ENCODE data around the gene ROR1. TPM values are rescaled to one million over a fixed set of nuclear protein-coding genes. Genes with fewer than 3 reads are reported as not detected.

The ROR1 gene
- total RNA-seq, 3 donors from 2014 or later, result 3.1 to 19.8 (median 3.4) TPM

DNA sequence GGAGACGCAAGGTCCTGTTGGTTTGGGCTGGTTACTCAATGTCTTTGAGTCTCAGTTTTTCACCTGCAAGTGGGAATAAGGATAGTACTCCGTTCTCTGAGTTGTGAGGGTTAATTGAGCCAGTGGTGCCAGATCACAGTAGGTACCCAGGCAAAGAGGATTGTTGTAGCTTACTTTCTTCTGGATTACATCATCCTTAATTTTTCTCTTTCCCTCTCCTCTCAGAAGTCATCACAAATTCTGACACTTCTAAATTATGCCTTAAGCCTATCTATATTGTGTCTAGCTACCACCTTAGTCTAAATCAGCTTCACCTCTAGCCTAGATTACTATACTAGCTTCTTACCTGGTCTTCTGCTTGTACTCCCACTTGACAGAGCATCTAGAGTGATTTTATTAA lies 149.5 kb downstream of the ROR1 start:
- Histone ChIP-seq H3K4me3 (no peak overlapping the region), H3K4me1 (ENCODE audit: low read depth) (peaks cover 11% of the 10 kb centered on the region), H3K36me3 (ENCODE audit: low read depth) (no peaks in the 10 kb centered on the region), H3K9me3 (no peaks in the 10 kb centered on the region)
- ATAC-seq (no peak), DNase-seq (no peak)
- TF ChIP-seq, protein P1, sequence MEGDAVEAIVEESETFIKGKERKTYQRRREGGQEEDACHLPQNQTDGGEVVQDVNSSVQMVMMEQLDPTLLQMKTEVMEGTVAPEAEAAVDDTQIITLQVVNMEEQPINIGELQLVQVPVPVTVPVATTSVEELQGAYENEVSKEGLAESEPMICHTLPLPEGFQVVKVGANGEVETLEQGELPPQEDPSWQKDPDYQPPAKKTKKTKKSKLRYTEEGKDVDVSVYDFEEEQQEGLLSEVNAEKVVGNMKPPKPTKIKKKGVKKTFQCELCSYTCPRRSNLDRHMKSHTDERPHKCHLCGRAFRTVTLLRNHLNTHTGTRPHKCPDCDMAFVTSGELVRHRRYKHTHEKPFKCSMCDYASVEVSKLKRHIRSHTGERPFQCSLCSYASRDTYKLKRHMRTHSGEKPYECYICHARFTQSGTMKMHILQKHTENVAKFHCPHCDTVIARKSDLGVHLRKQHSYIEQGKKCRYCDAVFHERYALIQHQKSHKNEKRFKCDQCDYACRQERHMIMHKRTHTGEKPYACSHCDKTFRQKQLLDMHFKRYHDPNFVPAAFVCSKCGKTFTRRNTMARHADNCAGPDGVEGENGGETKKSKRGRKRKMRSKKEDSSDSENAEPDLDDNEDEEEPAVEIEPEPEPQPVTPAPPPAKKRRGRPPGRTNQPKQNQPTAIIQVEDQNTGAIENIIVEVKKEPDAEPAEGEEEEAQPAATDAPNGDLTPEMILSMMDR (IDR thresholded peaks at IDR 0.05), result no peak
- intact Hi-C loops (cut with DNase I, micrococcal nuclease), result no loop called here

DNA sequence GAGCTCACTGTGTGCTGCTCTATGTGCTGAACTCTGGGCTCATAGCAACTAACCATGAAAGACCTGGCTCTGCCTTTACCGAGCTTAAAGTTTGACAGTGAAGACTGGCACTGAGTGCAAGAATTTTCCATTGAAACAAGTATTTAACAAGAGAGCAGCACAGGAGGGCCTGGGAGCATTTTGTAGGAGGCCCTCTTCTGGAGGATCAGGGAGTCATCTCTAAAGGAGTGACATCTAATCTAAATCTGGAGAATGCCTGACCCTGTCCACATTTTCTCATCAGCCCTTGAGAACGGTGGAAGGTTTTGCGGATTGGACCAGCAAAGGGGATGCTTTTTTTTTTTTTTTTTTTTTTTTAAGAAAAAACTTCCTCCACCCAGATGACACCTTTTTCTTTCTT lies 150.8 kb downstream of the ROR1 start:
- Histone ChIP-seq H3K4me1 (ENCODE audit: low read depth) (peaks cover 12% of the 10 kb centered on the region), H3K9me3 (no peaks in the 10 kb centered on the region), H3K36me3 (ENCODE audit: low read depth) (no peaks in the 10 kb centered on the region), H3K4me3 (no peak overlapping the region)
- ATAC-seq (no peak), DNase-seq (no peak)
- intact Hi-C loops (cut with DNase I, micrococcal nuclease), result no loop called here
- TF ChIP-seq, protein P1 (IDR thresholded peaks at IDR 0.05), result no peak

DNA sequence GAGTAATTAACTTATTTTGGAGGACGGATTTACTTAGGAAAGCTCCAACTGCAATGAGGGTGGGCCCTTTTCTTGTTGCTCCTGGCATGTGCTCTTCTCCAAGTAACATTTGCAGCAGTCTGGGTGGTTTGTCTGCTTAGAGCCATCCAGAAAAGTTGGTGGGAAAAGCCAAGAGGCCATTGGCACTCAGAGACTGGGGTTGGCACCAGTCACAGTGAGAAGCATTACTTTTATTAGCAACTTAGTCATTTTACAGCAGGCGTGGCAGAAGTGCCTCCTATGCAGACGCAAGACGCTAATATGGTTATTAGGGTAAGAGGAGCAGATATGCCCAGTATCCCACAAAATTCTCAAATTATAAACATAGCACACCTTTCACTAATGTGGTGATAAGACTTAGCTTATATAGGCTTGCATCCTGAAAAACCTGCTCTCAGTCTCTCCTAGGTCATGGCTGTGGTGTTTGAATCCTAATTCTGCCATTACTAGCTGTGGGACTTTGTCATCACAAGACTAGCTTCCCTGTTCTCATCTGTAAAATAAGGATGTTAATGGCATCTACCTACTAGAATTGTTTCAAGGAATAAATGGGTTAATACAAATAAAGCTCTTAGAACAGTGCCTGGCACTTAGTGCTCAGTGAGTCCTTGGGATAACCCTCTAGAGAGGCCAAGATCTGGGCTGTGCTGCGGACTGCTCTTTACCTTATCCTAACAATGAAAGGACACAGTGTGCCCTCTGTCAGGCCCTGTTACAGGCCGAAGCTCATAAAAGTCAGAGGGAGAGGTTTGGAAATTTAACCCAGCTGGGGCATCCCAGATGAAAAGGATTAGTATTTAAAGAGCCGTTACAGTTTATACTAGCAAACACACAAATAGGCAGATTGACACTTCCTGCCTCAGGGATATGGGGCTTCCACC lies 154.6 kb downstream of the ROR1 start:
- TF ChIP-seq, protein P1 (IDR thresholded peaks at IDR 0.05), result no peak
- DNase-seq (no peak), ATAC-seq (peak; percentile 31)
- intact Hi-C loops (cut with DNase I, micrococcal nuclease), result no loop called here
- H3K36me3 ChIP-seq (ENCODE audit: low read depth), result no peaks in the 10 kb centered on the region
- peaks cover 3% of the 10 kb centered on the region for H3K4me1 ChIP-seq (ENCODE audit: low read depth)
- H3K4me3 ChIP-seq, result no peak overlapping the region
- no peaks in the 10 kb centered on the region for H3K9me3 ChIP-seq

DNA sequence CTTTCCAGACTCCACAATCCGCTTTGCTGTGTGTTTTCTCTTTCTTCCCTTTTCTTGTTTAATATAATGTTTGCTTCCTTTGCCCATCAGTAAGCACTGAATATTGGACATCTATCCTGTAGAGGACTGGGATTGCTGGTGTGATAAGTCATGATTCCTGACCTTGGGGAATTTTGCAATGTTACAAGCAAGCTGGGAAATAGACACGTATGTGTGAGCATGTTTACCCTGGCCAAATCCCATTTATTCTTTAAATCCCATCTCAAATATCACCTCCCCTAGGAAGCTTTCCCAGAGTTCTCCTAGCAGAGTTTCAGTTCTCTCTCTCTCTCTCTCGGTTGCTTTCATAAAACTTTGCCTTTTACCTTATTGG lies 155.3 kb downstream of the ROR1 start:
- Histone ChIP-seq H3K36me3 (ENCODE audit: low read depth) (no peaks in the 10 kb centered on the region), H3K4me1 (ENCODE audit: low read depth) (peaks cover 3% of the 10 kb centered on the region), H3K9me3 (no peaks in the 10 kb centered on the region), H3K4me3 (no peak overlapping the region)
- TF ChIP-seq, protein P1 (IDR thresholded peaks at IDR 0.05), result no peak
- DNase-seq, result no peak
- no peak for ATAC-seq
- intact Hi-C loops (cut with DNase I, micrococcal nuclease), result no loop called here

DNA sequence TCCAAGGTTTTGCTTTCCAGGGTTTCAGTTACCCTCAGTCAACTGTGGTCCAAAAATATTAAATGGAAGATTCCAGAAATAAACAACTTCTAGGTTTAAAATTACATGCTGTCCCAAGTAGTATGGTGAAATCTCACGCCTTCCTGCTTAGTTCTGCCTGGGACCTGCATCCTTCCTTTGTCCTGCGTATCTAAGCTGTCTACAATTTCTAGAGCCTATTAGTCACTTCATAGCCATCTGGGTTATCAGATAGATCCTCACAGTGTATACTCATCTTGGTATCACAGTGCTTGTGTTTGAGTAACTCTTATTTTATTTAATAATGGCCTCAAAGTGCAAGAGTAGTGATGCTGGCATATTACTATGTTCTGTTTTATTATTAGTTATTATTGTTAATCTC lies 157.7 kb downstream of the ROR1 start:
- intact Hi-C loops (cut with DNase I, micrococcal nuclease), result no loop called here
- TF ChIP-seq, protein P1 (IDR thresholded peaks at IDR 0.05), result no peak
- no peak overlapping the region for H3K4me3 ChIP-seq
- H3K4me1 ChIP-seq (ENCODE audit: low read depth), result peaks cover 3% of the 10 kb centered on the region
- DNase-seq (no peak), ATAC-seq (no peak)
- no peaks in the 10 kb centered on the region for H3K36me3 ChIP-seq (ENCODE audit: low read depth)
- H3K9me3 ChIP-seq, result no peaks in the 10 kb centered on the region

All from mucosa of descending colon (tissue), 3 donors.